Fibroblast of skin of left biceps (primary cell): ENCODE data around the gene GTF2IRD1.
"Not testable (repeated sequence)": the region's sequence is repeated elsewhere in the genome, so short reads cannot be mapped to it uniquely, and the experiment has no call there.

Experiments used
- DNase-seq, 2 experiments: peaks; one replicate each; pipeline ENCODE4 v3.0.0-alpha.2; 2013; ENCODE audit warnings: low read depth in 2 of 2

GTF2IRD1 gene

DNA sequence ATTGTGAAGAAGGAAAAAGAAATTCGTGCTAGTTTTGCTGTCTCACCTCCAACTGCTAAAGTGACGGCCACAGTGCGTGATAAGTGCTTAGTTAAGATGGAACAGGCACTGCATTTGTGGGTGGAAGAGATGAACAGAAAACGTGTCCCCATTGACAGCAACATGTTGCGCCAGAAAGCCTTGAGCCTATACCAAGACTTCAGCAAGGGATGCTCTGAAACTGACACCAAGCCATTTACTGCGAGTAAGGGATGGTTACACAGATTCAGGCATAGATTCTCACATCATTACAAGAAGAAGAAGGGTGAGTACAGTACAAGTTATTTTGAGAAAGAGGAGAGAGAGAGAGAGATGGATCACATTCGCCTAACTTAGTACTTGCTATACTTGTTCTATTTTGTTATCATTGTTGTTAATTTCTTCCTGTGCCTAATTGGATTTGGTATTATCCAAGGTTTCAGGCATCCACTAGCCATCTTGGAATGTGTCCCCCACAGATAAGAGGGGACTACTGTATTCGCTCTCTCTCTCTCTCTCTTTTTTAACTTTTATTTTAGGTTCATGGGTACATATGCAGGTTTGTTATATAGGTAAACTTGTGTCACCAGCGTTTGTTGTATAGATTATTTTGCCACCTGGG lies 196.9 kb downstream of the GTF2IRD1 start:
- DNase-seq: not testable (repeated sequence)

DNA sequence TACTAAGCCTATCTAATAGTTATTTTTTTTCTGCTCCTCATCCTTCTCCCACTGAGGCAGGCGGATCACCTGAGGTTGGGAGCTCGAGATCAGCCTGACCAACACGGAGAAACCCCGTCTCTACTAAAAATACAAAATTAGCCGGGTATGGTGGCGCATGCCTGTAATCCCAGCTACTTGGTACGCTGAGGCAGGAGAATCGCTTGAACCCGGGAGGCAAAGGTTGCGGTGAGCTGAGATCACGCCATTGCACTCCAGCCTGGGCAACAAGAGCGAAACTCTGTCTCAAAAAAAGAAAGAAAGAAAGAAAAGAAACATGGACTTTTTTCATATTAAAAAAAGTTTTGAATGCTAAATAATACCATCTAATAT lies 197.4 kb downstream of the GTF2IRD1 start:
- DNase-seq: not testable (repeated sequence)
